Subcutaneous adipose tissue (tissue), 4 donors: Measurements from ENCODE around the gene BCL6B. TPM values are rescaled to one million over a fixed set of nuclear protein-coding genes. Genes with fewer than 3 reads are reported as not detected.

Experiments used
- total RNA-seq, 4 donors: library from RNA; depleted of rRNA; stranded (reverse); fragments of >200 nt; gene quantifications; one replicate each; pipeline ENCODE4 v1.1.0, GENCODE V29; 2016
- TF ChIP-seq, protein P1 (sequence below): fragments of 450-650 bp; IDR thresholded peaks from one replicate; pipeline ENCODE4 v1.5.1; 2016; ENCODE audit warnings: low read depth, mild to moderate bottlenecking, control low read depth, antibody characterized with exemption, moderate library complexity

Gene BCL6B
- total RNA-seq, 4 donors from 2014 or later = 1.5 to 12.1 (median 4.1) TPM

GRCh38 chr17:7025245-7025644 is 2.4 kb downstream of the BCL6B start:
- TF ChIP-seq, protein P1, sequence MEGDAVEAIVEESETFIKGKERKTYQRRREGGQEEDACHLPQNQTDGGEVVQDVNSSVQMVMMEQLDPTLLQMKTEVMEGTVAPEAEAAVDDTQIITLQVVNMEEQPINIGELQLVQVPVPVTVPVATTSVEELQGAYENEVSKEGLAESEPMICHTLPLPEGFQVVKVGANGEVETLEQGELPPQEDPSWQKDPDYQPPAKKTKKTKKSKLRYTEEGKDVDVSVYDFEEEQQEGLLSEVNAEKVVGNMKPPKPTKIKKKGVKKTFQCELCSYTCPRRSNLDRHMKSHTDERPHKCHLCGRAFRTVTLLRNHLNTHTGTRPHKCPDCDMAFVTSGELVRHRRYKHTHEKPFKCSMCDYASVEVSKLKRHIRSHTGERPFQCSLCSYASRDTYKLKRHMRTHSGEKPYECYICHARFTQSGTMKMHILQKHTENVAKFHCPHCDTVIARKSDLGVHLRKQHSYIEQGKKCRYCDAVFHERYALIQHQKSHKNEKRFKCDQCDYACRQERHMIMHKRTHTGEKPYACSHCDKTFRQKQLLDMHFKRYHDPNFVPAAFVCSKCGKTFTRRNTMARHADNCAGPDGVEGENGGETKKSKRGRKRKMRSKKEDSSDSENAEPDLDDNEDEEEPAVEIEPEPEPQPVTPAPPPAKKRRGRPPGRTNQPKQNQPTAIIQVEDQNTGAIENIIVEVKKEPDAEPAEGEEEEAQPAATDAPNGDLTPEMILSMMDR = no peak

DNA sequence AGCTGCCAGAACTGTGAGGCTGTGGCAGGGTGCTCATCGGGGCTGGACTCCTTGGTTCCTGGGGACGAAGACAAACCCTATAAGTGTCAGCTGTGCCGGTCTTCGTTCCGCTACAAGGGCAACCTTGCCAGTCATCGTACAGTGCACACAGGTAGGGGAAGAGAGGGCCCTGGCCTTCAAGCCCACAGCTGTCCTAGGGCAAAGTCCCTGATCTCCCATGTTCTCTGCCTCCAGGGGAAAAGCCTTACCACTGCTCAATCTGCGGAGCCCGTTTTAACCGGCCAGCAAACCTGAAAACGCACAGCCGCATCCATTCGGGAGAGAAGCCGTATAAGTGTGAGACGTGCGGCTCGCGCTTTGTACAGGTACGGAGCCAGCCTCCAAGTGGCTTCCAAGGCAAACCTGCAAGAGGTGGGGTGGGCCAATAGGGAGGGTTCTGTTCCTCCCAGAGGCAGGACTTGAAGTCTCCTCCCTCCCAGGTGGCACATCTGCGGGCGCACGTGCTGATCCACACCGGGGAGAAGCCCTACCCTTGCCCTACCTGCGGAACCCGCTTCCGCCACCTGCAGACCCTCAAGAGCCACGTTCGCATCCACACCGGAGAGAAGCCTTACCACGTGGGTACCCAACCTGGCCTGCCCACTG is 3.7 kb downstream of the BCL6B start:
- TF ChIP-seq, protein P1 = no peak

DNA sequence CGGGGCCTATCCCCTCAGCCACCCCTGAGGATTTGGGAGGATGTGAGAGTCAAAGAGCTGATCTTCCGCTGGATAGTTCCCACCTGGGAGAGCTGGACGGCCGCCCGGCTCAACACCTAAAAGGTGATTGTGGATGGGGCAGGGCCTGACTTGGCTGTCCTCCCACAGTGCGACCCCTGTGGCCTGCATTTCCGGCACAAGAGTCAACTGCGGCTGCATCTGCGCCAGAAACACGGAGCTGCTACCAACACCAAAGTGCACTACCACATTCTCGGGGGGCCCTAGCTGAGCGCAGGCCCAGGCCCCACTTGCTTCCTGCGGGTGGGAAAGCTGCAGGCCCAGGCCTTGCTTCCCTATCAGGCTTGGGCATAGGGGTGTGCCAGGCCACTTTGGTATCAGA is 4.5 kb downstream of the BCL6B start:
- TF ChIP-seq, protein P1 = no peak

GRCh38 chr17:7029096-7029495 is 6.2 kb downstream of the BCL6B start:
- TF ChIP-seq, protein P1 = no peak

DNA sequence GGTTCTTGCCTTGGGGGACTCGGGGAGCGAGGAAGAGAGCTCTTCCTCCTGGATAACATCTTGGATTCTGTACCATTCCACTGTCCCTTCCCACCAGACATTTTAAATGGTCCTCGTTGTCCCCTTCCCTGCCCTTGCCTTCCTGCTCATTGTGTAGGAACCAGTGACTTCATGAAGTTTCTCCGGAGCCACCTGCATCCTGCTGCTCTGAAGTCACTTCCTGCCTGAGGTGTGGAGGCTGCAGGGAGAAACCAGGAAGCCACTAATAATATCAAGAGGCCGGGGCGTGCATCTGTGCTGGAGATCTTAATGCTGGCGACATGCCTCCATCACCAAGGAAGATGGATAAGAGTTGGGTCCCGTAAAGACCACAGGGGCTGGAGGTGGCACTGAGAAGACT is 6.8 kb downstream of the BCL6B start:
- TF ChIP-seq, protein P1 = no peak

DNA sequence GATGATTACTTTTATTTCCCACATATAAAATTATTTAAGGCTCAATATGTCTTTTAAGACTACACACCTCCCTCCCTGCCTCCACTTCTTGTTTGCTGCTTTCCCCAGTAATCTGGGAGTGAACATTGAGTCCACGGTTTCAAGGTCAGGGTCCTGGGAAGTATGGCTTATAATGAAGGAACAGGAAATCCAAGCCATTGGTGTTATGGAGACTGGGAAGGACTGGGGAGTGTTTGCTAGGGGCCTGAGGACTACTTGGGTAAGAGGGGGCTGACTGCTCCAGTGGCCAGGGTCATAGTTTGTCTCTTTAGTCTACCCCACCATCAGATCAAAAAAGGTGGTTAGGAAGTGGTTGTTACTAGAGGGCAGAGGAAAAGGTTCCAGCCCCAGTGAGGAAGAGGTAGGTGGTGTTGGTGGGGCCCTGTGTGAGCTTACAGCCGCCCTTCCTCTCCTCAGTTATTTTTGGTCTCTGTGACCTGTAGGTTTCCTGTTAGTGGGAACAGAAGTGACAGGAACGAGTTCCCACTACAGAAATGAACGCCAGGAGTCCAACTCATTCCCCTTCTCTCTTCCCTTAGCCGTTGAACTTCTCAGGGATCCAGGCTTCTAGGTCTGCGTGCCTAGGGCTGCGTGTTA is 12.2 kb downstream of the BCL6B start:
- TF ChIP-seq, protein P1 = no peak

DNA sequence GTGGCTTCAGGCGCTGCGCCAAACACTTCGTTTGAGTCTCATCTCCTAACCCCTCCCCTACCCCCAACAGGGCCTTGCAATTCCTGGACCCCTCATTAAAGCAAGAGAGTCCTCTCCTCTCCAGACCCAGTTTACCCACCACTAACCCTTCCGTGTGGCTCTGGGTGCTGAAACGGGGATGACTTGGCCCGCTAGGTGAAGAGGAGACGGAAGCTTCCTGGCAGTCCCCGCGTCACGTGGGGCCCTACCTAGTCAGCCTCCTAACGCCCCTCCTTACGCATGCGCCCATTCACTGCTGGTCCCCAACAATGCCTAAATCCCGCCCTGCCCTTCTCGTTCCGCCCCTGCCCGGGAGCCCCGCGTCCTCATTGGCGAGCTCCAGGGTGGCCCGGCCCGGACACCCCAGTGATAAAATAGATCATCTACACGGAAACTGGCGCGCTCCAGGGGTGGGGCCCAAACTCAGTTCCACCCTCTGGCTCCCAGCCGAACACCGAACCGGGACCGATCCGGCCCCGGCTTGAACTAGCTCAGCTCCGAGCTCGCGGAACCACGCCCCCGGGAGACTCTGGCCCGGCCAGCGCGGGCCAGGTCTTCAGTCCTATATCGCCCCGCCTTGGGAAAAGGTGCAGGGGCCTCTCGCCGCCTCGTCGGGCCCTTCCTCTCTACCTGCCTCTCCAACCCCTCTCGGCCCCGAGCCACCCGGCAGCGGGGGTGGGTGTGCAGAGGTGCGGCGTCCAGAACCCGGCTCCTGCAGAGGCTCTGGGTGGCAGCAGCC is 12.9 kb downstream of the BCL6B start, which contains the start of gene SLC16A13:
TSS of gene SLC16A13 (plus strand) at position 425 of the 778 bp plus-strand sequence. CDS start 368 bp downstream, outside the sequence.
- TF ChIP-seq, protein P1 = no peak
